ENCODE results near the gene EXOC6B. TPM values are rescaled to one million over a fixed set of nuclear protein-coding genes. Genes with fewer than 3 reads are reported as not detected.

The EXOC6B gene
- total and polyA plus RNA-seq, 9 of the 15 experiments (the other 6 are each of a cell fraction or from before 2014, with no cell fraction given): 0.28 to 4.2 (median 2.0) TPM

GRCh38 chr2:72211350-72211749, 614.5 kb downstream of the EXOC6B start (continued):
- TF ChIP-seq RERE (CRISPR knock-in tag; IDR thresholded peaks at IDR 0.05; ENCODE audit: borderline replicate concordance): no peak
- TF ChIP-seq SMAD3 (CRISPR knock-in tag; conservative IDR thresholded peaks at IDR 0.05): no peak
- no peak for TF ChIP-seq DPF2 (IDR thresholded peaks at IDR 0.05)
- TF ChIP-seq MCM2 (IDR thresholded peaks at IDR 0.05; ENCODE audit: low read depth): no peak
- TF ChIP-seq RREB1 (CRISPR knock-in tag; IDR thresholded peaks at IDR 0.05): no peak
- no peak for TF ChIP-seq KLF10 (CRISPR knock-in tag; IDR thresholded peaks at IDR 0.05)
- TF ChIP-seq MBD1 (CRISPR knock-in tag; IDR thresholded peaks at IDR 0.05): no peak
- no peak for TF ChIP-seq ZNF175 (CRISPR knock-in tag; IDR thresholded peaks at IDR 0.05; ENCODE audit: low read depth)
- TF ChIP-seq NFE2 (IDR thresholded peaks at IDR 0.05; ENCODE audit: low read depth): no peak
- TF ChIP-seq ZZZ3 (IDR thresholded peaks at IDR 0.05): no peak
- TF ChIP-seq ZNF75A (CRISPR knock-in tag; IDR thresholded peaks at IDR 0.05): no peak
- TF ChIP-seq MECOM (CRISPR knock-in tag; IDR thresholded peaks at IDR 0.05): no peak
- TF ChIP-seq GATAD2A (IDR thresholded peaks at IDR 0.05): no peak
- no peak for TF ChIP-seq HNRNPUL1 (IDR thresholded peaks at IDR 0.05; ENCODE audit: low read length)

Measured in K562 (cell line).